ENCODE data around the gene PPP4R2. TPM values are rescaled to one million over a fixed set of nuclear protein-coding genes. Genes with fewer than 3 reads are reported as not detected.
A peak's percentile ranks its signal among the peaks of the same experiment; 100 is the strongest.

Gene PPP4R2
- total and polyA plus RNA-seq, 9 of the 15 experiments (the other 6 are each of a cell fraction or from before 2014, with no cell fraction given): 11.0 to 49.6 (median 31.6) TPM

DNA sequence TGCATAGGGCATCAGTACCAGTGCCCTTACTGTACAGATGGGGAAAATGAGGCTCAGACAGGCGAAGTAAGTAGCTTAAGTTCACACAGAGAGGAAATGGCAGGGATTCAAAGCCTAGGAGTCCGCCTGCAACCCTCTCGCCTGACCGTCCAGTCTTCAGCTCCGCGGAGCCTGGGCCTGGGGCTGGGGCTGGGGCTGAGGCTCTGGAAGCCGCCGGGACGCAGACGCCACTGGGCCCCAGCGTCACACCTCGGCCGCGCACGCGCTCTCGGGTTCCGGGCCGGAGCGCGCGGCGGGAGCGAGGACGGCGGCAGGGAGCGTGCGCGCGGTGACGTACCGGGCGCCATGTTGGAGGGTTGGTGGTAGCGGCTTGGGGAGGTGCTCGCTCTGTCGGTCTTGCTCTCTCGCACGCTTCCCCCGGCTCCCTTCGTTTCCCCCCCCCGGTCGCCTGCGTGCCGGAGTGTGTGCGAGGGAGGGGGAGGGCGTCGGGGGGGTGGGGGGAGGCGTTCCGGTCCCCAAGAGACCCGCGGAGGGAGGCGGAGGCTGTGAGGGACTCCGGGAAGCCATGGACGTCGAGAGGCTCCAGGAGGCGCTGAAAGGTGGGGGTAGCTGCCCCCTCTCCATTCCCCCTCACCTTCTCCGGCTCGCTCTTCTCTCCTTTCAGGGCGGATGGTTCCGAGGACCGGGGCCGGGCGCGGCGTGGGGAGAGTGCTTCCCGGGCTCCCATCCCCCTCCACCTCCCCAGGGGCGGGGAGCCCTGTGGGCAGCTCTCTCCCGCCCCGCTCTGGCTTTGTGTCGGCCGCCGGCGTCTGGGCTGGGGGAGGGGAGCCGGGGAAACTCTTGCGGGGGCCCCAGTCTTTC is at the start of gene PPP4R2 (continued):
- TF ChIP-seq, protein P1, sequence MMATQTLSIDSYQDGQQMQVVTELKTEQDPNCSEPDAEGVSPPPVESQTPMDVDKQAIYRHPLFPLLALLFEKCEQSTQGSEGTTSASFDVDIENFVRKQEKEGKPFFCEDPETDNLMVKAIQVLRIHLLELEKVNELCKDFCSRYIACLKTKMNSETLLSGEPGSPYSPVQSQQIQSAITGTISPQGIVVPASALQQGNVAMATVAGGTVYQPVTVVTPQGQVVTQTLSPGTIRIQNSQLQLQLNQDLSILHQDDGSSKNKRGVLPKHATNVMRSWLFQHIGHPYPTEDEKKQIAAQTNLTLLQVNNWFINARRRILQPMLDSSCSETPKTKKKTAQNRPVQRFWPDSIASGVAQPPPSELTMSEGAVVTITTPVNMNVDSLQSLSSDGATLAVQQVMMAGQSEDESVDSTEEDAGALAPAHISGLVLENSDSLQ (IDR thresholded peaks at IDR 0.05): no peak
- TF ChIP-seq CHD1 (IDR thresholded peaks at IDR 0.05; ENCODE audit: low read length) (no peak), FOSL1 (tag; conservative IDR thresholded peaks at IDR 0.05) (no peak), ZEB2 (IDR thresholded peaks at IDR 0.05) (no peak), ZNF354B (CRISPR knock-in tag; IDR thresholded peaks at IDR 0.05) (no peak), PHB2 (IDR thresholded peaks at IDR 0.05; ENCODE audit: low read depth) (no peak), POLR2AphosphoS2 (IDR thresholded peaks at IDR 0.05; ENCODE audit: low read length) (no peak; the same call in 1 of the 2 replicates), RBBP5 (IDR thresholded peaks at IDR 0.05; ENCODE audit: borderline replicate concordance, insufficient read depth, low read length, poor library complexity, severe bottlenecking) (no peak), NCOR1 (IDR thresholded peaks at IDR 0.05) (peak; percentile 40; the same call in 1 of the 2 replicates), LCOR (CRISPR knock-in tag; IDR thresholded peaks at IDR 0.05) (no peak), ZNF445 (CRISPR knock-in tag; IDR thresholded peaks at IDR 0.05; ENCODE audit: low read depth) (no peak), ZNF146 (CRISPR knock-in tag; IDR thresholded peaks at IDR 0.05; ENCODE audit: unreplicated experiment) (no peak), TAF1 (IDR thresholded peaks at IDR 0.05; ENCODE audit: control insufficient read depth, extremely low read depth, insufficient read depth, low read length, severe bottlenecking) (peak; percentile 57), FOXA1 (IDR thresholded peaks at IDR 0.05; ENCODE audit: borderline replicate concordance) (no peak), NFRKB (IDR thresholded peaks at IDR 0.05; ENCODE audit: low read depth) (no peak), ZNF696 (CRISPR knock-in tag; conservative IDR thresholded peaks at IDR 0.05) (no peak), NR3C1 (CRISPR knock-in tag; IDR thresholded peaks at IDR 0.05) (no peak), HMGN3 (IDR thresholded peaks at IDR 0.05; ENCODE audit: borderline replicate concordance, extremely low read depth, insufficient read length, low read depth, low read length) (peak; percentile 45)
- TF ChIP-seq, protein P2, sequence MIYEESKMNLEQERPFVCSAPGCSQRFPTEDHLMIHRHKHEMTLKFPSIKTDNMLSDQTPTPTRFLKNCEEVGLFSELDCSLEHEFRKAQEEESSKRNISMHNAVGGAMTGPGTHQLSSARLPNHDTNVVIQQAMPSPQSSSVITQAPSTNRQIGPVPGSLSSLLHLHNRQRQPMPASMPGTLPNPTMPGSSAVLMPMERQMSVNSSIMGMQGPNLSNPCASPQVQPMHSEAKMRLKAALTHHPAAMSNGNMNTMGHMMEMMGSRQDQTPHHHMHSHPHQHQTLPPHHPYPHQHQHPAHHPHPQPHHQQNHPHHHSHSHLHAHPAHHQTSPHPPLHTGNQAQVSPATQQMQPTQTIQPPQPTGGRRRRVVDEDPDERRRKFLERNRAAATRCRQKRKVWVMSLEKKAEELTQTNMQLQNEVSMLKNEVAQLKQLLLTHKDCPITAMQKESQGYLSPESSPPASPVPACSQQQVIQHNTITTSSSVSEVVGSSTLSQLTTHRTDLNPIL (CRISPR knock-in tag; IDR thresholded peaks at IDR 0.05): no peak
- TF ChIP-seq, protein P3, sequence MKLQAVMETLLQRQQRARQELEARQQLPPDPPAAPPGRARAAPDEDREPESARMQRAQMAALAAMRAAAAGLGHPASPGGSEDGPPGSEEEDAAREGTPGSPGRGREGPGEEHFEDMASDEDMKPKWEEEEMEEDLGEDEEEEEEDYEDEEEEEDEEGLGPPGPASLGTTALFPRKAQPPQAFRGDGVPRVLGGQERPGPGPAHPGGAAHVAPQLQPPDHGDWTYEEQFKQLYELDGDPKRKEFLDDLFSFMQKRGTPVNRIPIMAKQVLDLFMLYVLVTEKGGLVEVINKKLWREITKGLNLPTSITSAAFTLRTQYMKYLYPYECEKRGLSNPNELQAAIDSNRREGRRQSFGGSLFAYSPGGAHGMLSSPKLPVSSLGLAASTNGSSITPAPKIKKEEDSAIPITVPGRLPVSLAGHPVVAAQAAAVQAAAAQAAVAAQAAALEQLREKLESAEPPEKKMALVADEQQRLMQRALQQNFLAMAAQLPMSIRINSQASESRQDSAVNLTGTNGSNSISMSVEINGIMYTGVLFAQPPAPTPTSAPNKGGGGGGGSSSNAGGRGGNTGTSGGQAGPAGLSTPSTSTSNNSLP (IDR thresholded peaks at IDR 0.05; ENCODE audit: borderline replicate concordance, low read depth, low read length): no peak
- TF ChIP-seq, protein P4, sequence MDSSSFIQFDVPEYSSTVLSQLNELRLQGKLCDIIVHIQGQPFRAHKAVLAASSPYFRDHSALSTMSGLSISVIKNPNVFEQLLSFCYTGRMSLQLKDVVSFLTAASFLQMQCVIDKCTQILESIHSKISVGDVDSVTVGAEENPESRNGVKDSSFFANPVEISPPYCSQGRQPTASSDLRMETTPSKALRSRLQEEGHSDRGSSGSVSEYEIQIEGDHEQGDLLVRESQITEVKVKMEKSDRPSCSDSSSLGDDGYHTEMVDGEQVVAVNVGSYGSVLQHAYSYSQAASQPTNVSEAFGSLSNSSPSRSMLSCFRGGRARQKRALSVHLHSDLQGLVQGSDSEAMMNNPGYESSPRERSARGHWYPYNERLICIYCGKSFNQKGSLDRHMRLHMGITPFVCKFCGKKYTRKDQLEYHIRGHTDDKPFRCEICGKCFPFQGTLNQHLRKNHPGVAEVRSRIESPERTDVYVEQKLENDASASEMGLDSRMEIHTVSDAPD (CRISPR knock-in tag; IDR thresholded peaks at IDR 0.05): no peak
- TF ChIP-seq, protein P5, sequence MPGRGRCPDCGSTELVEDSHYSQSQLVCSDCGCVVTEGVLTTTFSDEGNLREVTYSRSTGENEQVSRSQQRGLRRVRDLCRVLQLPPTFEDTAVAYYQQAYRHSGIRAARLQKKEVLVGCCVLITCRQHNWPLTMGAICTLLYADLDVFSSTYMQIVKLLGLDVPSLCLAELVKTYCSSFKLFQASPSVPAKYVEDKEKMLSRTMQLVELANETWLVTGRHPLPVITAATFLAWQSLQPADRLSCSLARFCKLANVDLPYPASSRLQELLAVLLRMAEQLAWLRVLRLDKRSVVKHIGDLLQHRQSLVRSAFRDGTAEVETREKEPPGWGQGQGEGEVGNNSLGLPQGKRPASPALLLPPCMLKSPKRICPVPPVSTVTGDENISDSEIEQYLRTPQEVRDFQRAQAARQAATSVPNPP (IDR thresholded peaks at IDR 0.05; ENCODE audit: borderline replicate concordance, insufficient read depth, insufficient read length): no peak
